Measurements from ENCODE around the gene TAOK1.

GRCh38 chr17:29562615-29563014, 172.5 kb downstream of the TAOK1 start:
- TF ChIP-seq ZNF396 (CRISPR knock-in tag; IDR thresholded peaks at IDR 0.05; ENCODE audit: borderline replicate concordance) (no peak), IRF2 (CRISPR knock-in tag; IDR thresholded peaks at IDR 0.05; ENCODE audit: borderline replicate concordance, low read depth) (no peak)
